ENCODE measurements around the gene EPPIN.

- TF ChIP-seq, protein P1, sequence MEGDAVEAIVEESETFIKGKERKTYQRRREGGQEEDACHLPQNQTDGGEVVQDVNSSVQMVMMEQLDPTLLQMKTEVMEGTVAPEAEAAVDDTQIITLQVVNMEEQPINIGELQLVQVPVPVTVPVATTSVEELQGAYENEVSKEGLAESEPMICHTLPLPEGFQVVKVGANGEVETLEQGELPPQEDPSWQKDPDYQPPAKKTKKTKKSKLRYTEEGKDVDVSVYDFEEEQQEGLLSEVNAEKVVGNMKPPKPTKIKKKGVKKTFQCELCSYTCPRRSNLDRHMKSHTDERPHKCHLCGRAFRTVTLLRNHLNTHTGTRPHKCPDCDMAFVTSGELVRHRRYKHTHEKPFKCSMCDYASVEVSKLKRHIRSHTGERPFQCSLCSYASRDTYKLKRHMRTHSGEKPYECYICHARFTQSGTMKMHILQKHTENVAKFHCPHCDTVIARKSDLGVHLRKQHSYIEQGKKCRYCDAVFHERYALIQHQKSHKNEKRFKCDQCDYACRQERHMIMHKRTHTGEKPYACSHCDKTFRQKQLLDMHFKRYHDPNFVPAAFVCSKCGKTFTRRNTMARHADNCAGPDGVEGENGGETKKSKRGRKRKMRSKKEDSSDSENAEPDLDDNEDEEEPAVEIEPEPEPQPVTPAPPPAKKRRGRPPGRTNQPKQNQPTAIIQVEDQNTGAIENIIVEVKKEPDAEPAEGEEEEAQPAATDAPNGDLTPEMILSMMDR (IDR thresholded peaks at IDR 0.05): no peak
- no peak for TF ChIP-seq POLR2A (IDR thresholded peaks at IDR 0.05)
Observed at GRCh38 chr20:45575931-45576330, 28.7 kb upstream of the EPPIN start.

Data from lower leg skin (tissue), 3 donors.